ENCODE measurements around the gene POTEB3. TPM values are rescaled to one million over a fixed set of nuclear protein-coding genes. Genes with fewer than 3 reads are reported as not detected.
"Not testable (repeated sequence)": the region's sequence is repeated elsewhere in the genome, so short reads cannot be mapped to it uniquely, and the experiment has no call there.

POTEB3 gene
- not detected for polyA plus RNA-seq (ENCODE audit: insufficient read length in 4 of 4)

- DNase-seq (ENCODE audit: low read depth in 4 of 4, low spot score in 3 of 4): not testable (repeated sequence)
Observed at GRCh38 chr15:21440399-21440798, at the start of gene POTEB3. TSS of gene POTEB3 (minus strand) at chr15:21440499. CDS start at chr15:21440011, 488 bp downstream.

GRCh38 chr15:21453683-21454082 lies 13.4 kb upstream of the POTEB3 start:
- not testable (repeated sequence) for DNase-seq (ENCODE audit: low read depth in 4 of 4, low spot score in 3 of 4)

GRCh38 chr15:21451920-21452563 lies 11.7 kb upstream of the POTEB3 start:
- DNase-seq (ENCODE audit: low read depth in 4 of 4, low spot score in 3 of 4): not testable (repeated sequence)

- not testable (repeated sequence) for DNase-seq (ENCODE audit: low read depth in 4 of 4, low spot score in 3 of 4)
Observed at GRCh38 chr15:21451487-21451886, 11.2 kb upstream of the POTEB3 start.

- DNase-seq (ENCODE audit: low read depth in 4 of 4, low spot score in 3 of 4): not testable (repeated sequence)
Observed at GRCh38 chr15:21407366-21407765, 32.9 kb downstream of the POTEB3 start.

GRCh38 chr15:21401531-21401930 lies 38.8 kb downstream of the POTEB3 start:
- not testable (repeated sequence) for DNase-seq (ENCODE audit: low read depth in 4 of 4, low spot score in 3 of 4)

GRCh38 chr15:21399111-21399510 lies 41.2 kb downstream of the POTEB3 start:
- DNase-seq (ENCODE audit: low read depth in 4 of 4, low spot score in 3 of 4): not testable (repeated sequence)

- DNase-seq (ENCODE audit: low read depth in 4 of 4, low spot score in 3 of 4): not testable (repeated sequence)
Observed at GRCh38 chr15:21398511-21398910, 41.8 kb downstream of the POTEB3 start.

GRCh38 chr15:21397656-21398055 lies 42.6 kb downstream of the POTEB3 start:
- DNase-seq (ENCODE audit: low read depth in 4 of 4, low spot score in 3 of 4): not testable (repeated sequence)

GRCh38 chr15:21397186-21397585 lies 43.1 kb downstream of the POTEB3 start:
- DNase-seq (ENCODE audit: low read depth in 4 of 4, low spot score in 3 of 4): not testable (repeated sequence)

GRCh38 chr15:21385961-21386360 lies 54.3 kb downstream of the POTEB3 start:
- not testable (repeated sequence) for DNase-seq (ENCODE audit: low read depth in 4 of 4, low spot score in 3 of 4)

- DNase-seq (ENCODE audit: low read depth in 4 of 4, low spot score in 3 of 4): not testable (repeated sequence)
Observed at GRCh38 chr15:21383866-21384485, 56.3 kb downstream of the POTEB3 start.

- not testable (repeated sequence) for DNase-seq (ENCODE audit: low read depth in 4 of 4, low spot score in 3 of 4)
Observed at GRCh38 chr15:21373682-21374081, 66.6 kb downstream of the POTEB3 start.

- DNase-seq (ENCODE audit: low read depth in 4 of 4, low spot score in 3 of 4): not testable (repeated sequence)
Observed at GRCh38 chr15:21369177-21369576, 71.1 kb downstream of the POTEB3 start.

GRCh38 chr15:21368625-21369024 lies 71.7 kb downstream of the POTEB3 start:
- not testable (repeated sequence) for DNase-seq (ENCODE audit: low read depth in 4 of 4, low spot score in 3 of 4)

Data from right renal pelvis (tissue), 4 donors.